ENCODE data around the gene U2AF1. TPM values are rescaled to one million over a fixed set of nuclear protein-coding genes. Genes with fewer than 3 reads are reported as not detected.
"Not testable (repeated sequence)": the region's sequence is repeated elsewhere in the genome, so short reads cannot be mapped to it uniquely, and the experiment has no call there.

U2AF1 gene, protein sequence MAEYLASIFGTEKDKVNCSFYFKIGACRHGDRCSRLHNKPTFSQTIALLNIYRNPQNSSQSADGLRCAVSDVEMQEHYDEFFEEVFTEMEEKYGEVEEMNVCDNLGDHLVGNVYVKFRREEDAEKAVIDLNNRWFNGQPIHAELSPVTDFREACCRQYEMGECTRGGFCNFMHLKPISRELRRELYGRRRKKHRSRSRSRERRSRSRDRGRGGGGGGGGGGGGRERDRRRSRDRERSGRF
- total RNA-seq (2014; rRNA removed; shearing (Covaris generic)) = 48.5 and 139 TPM in 2 replicates
- 170 and 179 TPM in 2 replicates for polyA plus RNA-seq (2015; cell fraction: cytosol; rRNA removed)
- 203 and 207 TPM in 2 replicates for polyA plus RNA-seq (2015; cell fraction: nucleus; rRNA removed)

DNA sequence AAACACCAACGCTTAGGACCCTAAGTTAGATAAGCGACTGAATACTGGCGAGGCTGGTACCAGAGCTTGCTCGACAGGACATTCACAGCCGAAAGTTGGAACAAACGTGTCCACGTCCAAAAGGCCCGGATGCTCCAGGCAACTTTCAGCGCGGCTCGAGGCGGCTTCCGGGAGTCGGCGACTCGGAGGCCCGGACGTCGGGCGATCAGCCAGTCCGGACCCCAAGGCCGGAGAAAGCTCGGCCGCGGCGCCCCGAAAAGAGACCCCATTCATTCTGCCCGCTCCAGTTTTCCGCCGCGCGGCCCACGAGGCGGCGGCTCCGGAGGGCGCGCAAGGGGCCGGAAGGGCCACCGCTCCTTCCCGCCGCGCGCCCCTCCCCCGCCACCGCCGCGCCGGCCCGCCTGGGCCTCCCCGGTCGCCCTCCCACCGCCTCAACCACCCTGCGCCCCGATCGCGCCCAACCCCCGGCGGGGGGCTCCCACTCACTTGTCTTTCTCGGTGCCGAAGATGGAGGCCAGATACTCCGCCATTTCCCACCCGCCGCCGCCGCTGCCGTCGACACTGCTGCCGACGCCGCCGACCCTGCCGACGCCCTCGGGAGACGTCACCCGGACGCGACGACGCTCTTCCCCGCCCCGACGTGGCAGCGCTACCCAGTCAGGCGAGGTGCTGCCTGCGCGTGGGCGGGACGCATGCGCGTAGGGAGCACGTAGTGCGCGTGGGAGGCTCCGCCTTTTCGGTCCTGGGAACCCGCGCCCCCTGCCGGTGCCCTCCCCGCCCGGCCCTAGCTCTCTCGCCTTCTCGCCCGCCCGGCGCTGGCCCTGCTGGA, at the start of gene U2AF1:
Gene U2AF1, minus strand, starts transcription at position 606 of the 829 bp plus-strand sequence. Its CDS starts 76 bp downstream, at position 530.
- peak; percentile 1 for DNase-seq (ENCODE audit: low read depth)

DNA sequence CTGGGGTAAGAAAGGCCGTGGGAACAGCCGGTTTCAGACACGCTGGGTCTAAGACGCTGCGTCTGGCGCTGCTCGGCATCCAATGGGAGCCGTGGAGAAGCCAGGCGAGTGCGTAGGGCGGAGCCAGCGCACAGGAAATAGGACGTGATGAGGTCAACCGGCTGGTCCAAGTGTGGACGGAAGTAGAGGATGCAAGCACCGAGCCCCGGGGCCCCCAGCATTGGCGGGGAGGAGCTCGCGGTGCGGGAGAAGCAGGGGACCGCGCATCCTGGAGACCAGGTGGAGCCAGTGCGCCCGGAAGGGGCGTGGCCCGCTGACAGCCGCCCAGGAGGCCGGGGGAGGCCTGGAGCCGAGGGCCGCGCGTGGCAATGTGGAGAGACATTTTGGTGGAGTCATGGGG, 46.2 kb upstream of the U2AF1 start:
- not testable (repeated sequence) for DNase-seq (ENCODE audit: low read depth)

DNA sequence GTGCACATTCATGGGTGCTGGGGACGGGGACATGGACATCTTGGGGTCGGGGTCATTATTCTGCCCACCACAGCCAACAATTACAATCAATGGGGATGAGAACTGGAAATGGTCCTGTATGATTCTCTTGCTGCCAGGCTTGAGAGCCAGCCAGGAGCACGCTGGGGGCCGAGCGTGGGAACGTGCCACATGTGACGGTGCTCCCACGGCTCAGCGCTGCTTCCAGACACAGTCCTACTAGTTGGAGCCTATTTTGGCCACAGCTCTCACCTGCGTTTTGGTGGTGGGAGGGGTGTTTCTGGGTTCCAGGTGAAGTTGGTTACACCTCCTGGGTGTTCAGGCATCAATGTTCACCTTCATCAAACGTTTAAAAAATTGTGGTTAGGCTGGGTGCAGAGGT, 42.0 kb upstream of the U2AF1 start:
- DNase-seq (ENCODE audit: low read depth) = not testable (repeated sequence)

DNA sequence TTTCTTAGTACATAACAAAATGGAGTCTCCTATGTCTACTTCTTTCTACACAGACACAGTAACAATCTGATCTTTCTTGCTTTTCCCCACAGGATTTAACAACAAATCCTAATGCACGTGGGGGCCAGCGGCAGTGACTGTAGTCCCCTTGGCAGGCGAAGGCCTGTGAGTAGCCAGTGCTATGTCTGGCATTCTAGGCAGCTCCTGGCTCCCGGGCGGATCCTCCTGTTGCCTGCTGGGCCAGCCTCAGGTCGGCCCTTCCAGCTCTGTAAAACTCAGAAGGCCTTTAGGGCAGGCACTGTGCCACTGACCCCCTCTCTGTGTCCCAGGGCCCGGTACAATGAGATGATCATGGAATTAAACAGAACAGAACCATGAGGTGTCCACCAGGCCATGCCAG, 40.6 kb upstream of the U2AF1 start:
- not testable (repeated sequence) for DNase-seq (ENCODE audit: low read depth)

DNA sequence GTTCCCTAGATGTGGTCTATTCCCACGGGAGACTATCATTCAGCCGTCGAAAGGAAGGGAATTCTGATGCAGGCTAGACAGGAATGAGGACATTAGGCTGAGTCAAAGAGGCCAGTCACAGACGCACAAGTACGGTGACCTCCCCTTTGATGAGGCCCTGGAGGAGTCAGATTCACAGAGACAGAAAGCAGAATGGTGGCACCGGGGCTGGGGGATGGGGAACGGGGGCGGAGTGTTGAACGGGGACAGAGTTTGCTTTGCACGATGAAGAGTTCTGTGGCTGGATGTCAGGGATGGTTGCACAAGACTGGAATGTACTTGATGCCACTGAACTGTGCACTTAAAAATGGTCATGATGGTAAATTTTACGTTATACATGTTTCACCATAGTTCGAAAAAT, 39.3 kb upstream of the U2AF1 start:
- DNase-seq (ENCODE audit: low read depth) = not testable (repeated sequence)

DNA sequence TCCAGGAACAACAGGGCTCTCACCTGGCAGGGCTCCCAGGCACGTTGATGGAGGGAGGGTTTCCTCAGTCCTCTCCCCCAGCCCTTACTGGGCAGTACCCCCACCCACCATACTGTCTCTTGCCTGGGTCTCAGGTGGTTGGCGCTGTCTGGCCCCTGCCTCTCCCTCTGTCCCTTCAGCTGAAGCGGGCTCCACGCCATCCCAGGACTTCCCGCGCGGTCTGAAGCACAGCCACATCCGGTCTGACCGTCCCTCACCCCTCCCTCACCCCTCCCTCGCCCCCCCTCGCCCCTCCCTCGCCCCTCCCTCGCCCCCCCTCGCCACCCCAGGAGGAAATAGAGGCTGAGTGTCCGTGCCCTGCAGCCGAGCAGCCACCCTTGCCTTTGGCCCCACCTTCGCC, 34.0 kb upstream of the U2AF1 start:
- DNase-seq (ENCODE audit: low read depth) = not testable (repeated sequence)

DNA sequence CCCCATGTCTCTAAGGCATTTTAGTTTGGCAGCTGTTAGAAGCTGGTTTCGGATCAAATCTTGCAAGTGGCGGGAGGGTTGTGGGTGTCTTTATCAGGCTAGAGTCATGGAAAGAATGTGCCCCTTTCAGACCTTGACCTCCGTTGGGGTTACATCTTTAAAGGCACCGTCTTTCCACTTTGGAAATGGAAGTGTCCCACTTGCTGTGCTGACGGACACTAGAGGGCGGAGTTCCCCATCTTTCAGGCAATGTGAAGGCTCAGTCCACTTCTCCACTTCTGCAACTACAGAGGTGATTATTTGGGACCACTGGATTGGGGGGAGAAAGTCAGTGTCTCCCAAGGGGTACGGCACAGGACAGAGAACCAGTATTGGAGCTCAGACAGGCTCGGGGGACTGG, 31.6 kb upstream of the U2AF1 start:
- DNase-seq (ENCODE audit: low read depth) = not testable (repeated sequence)

DNA sequence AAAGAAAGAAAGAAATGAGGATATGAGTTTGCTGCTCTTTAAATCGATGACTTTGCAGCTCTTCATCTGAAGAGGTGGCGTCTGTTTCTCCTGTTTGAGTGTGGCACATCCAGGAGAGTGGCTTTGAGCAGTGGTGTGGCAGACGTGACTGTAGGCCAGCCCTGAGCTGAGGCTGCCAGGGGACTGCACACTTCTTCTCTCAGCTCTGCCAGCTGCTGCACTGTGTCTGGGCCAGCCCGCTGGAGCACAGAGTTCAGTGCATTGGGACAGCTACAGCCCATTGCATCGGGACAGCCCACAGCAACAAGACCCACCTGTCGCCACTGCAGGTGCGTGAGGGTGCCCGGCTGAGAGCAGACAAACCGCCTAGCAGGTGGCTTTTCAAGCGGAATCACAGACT, 27.1 kb upstream of the U2AF1 start:
- DNase-seq (ENCODE audit: low read depth) = not testable (repeated sequence)

DNA sequence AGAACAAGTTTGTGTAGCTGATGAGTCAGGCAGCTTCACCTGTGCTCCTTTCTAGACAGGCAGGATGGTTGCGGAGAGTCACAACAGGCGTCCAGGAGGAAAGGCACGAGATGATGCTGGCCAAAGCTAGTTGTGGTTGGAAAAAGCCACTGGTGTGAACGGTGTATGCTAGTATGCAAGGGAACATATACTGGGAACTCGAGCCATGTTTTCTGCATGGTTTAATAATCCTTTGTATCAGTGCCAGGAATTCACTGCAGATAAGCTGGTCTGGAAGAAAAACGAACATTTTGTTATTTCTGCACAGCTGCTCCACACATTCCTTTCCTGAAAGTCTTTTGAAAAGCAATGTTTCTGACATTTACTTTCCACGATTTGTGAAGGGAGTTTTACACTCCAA, 22.7 kb upstream of the U2AF1 start:
- DNase-seq (ENCODE audit: low read depth) = not testable (repeated sequence)

DNA sequence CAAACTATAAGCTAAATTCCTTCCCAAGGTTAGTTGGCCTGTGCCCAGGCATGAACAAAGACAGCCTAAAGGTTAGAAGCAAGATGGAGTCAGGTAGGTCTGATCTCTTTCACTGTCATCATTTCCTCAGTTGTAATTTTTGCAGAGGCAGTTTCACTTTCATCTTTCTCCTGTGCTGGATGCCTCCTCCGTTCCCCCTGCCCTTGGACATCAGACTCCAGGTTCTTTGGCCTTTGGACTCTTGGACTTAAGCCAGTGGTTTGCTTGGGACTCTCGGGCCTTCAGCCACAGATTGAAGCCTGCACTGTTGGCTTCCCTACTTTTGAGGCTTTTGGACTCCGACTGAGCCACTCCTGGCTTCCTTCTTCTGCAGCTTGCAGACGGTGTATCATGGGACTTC, 8.6 kb upstream of the U2AF1 start:
- not testable (repeated sequence) for DNase-seq (ENCODE audit: low read depth)

DNA sequence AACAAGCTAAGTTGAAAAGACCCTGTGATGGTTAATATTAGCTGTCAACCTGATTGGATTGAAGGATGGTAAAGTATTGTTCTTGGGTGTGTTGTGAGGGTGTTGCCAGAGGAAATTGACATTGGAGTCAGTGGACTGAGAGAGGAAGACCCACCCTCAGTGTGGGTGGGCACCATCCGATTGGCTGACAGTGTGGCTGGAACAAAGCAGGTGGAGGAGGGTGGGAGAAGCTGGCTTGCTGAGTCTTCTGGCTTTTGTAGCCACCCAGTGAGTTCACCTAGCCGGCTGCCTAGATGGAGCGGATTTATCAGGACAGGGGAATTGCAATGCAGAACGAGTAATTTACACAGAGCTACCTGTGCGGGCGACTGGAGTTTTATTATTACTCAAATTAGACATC, 7.1 kb upstream of the U2AF1 start:
- DNase-seq (ENCODE audit: low read depth) = not testable (repeated sequence)

DNA sequence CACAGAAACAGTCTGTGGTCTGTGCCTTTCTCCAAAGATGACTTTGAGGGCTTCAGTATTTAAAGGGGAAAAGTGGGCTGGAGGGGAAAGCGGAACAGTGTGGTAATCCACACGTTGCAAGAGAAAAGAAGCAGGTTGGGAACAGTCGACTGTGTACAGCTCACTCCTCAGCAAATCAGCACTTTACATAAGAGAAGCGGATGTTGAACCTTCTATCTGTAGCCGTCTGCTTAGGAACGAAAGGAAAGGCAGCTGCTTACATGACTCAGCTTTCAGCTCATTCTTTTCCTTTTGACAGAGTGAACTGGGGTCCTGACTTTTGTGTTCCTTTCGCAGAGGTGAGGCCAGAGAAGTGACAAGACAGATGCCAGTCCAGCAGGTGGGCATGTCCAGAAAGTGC, 1.6 kb upstream of the U2AF1 start:
- not testable (repeated sequence) for DNase-seq (ENCODE audit: low read depth)

DNA sequence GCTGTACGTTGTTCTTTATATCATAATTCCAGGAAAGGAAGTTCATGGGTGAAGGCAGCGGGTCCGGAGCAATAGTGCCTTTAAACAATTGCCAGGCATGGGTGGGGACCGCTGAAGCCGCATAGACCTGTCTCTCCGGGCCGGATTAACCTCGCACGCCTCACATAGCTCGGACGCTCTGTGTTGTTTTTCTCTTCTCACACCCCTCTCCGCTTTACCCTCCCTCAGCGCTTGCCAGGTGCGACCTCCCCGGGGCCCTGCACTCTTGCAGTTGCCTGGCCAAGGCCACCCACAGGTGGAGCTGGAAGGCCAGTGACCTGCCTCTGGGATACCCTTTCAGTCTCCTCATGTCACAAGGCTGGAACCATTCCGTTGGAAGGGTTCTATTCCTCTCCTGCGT, 807 bp upstream of the U2AF1 start:
- not testable (repeated sequence) for DNase-seq (ENCODE audit: low read depth)

DNA sequence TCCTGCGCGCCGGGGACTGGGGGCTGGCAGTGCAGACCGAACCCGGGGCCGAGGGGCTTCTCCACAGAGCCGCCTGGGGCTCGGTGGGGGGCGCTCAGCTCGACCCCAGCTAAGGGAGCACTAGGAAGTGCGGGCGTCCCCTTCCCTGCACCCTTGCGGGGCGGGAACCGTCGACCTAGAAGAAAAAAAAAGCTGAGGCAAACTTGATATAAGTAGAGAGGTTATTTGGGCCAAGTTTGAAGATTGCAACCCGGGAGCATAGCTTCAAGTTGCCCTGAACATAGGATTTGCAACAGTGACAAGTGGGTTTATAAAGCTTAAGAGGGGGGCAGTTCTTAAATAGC, 396 bp upstream of the U2AF1 start:
- not testable (repeated sequence) for DNase-seq (ENCODE audit: low read depth)

DNA sequence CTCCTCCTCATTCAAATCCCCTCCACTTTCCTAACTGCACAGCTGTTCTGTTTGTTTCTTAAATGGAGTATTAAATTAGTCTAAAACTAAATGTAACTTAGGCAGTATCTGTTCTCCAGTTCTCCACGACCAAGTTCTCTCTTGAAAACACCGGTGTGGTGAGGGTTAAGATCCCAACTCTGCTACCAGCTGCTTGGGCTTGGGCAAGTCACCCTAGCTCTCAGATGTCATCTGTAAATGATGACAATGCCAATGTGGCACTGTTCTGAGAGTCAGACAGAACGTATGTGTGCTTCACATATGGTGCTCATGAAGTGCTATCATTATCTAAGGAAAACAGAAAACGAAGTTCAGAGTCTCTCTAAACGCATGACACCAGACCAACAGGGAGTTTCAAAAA, 2.7 kb downstream of the U2AF1 start:
- DNase-seq (ENCODE audit: low read depth) = not testable (repeated sequence)

DNA sequence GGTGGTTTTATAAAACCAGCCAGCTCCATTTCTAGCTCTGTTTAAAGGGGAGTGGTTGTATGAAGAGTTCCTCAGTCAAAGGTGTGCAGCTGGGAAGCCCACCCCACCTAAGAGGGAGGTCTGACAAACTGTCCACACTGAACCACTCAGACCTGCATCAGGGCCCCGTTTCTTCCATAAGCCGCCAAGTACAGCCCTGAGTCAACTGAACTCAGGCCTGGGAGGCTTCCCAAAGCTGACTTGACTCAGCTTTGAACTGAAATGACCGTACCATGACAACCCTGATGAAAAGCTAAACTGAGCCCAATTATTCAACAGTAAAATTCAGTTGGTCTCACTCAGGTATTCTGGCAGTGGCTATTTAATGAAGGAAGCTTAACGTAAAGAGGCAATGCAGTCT, 5.1 kb downstream of the U2AF1 start:
- not testable (repeated sequence) for DNase-seq (ENCODE audit: low read depth)

DNA sequence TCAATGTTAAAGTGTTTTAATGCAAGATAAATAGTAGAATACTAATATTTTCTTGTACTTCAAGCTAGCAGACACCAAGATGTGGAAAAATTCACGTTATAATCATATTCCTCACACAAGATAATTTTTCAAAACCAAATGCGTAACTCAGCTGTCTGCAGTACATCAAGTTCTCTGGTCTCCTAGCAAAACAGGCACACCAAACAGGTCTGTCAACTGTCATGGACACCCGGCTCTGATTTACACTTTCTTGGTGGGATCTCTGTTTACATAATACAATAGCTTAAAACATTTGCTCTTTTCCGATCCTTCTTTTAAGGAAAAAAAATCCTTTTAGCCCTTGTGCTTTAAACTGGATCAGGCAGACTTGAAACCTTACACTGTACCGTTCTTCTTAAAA, 5.7 kb downstream of the U2AF1 start:
- not testable (repeated sequence) for DNase-seq (ENCODE audit: low read depth)

DNA sequence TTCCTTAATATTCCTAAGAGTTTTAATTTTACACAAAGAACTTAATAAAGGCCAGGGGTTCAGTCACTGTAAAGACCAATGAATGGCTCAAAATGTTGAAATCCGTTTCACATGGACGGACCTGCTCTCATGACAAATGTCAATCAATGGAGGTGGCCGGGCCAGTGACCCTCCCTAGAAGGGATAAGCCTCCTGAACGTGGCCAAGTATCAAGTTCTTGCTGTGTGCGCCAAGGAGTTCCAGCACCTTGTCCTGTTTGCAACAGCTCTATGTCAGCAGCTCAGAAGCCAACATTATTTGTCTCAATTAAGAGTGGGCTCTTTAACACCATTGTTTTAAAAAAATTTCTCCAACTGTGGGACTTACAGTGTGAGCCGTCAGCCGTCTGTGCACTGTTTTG, 6.4 kb downstream of the U2AF1 start:
- DNase-seq (ENCODE audit: low read depth) = not testable (repeated sequence)

DNA sequence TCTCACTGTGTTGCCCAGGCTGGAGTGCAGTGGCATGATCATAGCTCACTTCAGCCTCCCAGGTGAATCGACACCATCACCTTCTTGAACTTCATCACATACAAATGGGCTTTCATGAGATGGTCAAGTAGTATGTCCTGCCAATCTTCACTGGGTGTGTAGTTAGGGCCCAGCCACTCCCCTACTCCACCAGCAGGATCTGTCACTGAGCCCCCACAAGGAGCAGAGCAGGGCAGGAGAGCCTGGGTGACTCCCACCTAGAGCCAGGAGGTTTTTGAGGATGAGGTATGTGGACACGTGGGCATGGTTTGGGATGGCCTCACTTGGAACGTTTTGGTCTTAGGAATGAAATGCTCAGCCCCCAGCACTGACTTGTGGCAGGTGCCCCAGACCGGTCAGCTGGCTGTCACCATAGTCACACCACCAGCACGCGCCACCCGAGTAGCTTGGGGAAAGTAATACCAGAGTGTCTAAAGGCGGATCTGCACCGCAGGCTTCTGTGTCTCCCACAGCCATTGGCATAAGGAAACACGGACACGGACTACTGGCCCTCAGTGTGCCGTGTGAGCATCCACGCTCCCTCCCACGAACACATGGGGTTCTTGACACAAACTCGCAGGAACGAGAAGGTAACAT, 15.3 kb downstream of the U2AF1 start:
- DNase-seq (ENCODE audit: low read depth) = not testable (repeated sequence)

DNA sequence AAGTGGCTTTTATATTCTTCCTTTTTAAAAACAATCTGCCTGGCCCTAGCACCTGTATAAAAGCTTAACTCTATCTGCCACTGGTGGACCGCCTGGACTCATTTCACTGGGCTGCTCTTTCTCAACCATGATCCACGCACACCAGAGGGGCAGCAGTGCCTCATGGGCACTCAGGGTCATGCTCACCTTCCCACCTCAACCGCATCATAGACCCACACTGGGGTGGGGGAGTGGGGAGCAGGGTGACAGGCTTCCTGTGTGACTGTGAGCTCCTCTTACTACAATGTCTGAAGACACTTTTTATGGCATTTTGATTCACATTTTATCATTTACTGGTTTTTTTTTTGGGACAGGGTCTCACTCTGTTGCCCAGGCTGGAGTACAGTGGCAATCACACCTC, 16.4 kb downstream of the U2AF1 start:
- not testable (repeated sequence) for DNase-seq (ENCODE audit: low read depth)

DNA sequence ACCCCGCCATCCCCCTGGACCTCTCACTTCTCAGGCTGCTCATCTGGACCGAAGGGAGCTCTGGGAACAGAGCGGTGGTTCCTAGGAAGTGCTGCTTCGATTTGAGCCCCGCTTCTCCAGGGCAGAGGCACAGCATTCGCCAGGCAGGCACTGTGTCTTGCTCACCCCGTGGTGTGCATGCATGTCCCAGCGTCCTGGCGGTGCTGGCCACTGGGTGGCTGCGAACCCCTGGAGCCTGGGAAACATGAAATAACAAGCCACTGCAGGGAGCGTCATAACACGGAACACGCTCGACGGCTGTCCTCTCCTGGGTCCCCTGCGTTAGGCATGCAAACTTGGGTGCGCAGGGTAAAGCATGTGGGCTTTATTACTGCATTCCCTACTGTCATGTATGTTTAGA, 17.9 kb downstream of the U2AF1 start:
- not testable (repeated sequence) for DNase-seq (ENCODE audit: low read depth)

Measured in HT1080 (cell line).